Measurements from ENCODE around the gene RNF167. TPM values are rescaled to one million over a fixed set of nuclear protein-coding genes. Genes with fewer than 3 reads are reported as not detected.

The RNF167 gene
- total and polyA plus RNA-seq, 2 of the 13 experiments (the other 11 are each of a cell fraction or from before 2014, with no cell fraction given) = 44.1 to 45.4 TPM

DNA sequence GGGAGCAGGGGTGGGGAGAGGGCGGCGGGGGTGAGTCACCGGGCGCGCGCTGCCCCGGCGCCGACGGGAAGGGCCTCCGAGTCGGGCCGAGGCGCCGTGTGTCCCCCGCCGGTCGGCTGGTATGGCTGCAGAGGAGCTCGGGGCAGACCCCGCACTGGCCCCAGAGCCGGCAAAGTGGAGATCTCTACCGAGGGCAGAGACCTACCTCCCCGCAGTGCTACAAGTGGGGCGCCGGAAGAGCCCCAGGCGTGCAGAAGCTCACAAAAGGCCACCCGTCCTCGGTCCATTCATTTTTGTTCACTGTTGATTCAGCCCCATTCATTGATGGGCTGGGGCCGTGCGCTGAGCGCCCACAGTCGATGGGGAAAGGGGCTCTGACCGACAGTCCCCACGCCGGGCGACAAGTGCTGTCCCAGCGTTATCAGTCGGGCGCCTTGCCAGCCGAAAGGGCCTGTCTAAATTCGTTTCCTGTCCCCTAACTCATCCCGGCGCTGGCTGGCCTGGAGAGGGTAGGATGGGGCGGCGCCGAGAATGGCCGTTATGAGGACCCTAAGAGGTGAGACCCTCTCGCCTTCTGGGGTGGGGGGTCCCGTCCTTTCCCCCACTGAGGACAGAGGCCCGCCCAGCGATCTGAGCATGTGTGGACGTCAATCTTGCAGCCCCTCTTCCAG, 10.1 kb downstream of the RNF167 start (continued):
- TF ChIP-seq SIX4 (CRISPR knock-in tag; IDR thresholded peaks at IDR 0.05) (no peak), ATF1 (CRISPR knock-in tag; IDR thresholded peaks at IDR 0.05) (no peak), SP140L (CRISPR knock-in tag; IDR thresholded peaks at IDR 0.05; ENCODE audit: borderline replicate concordance) (no peak), NR1H2 (CRISPR knock-in tag; IDR thresholded peaks at IDR 0.05; ENCODE audit: borderline replicate concordance, low read depth) (no peak), ZNF768 (CRISPR knock-in tag; IDR thresholded peaks at IDR 0.05) (no peak; the same call in 1 of the 2 replicates), KDM5B (CRISPR knock-in tag; IDR thresholded peaks at IDR 0.05; ENCODE audit: borderline replicate concordance) (peak; percentile 49), SYNCRIP (IDR thresholded peaks at IDR 0.05; ENCODE audit: insufficient read depth, low read depth, low read length) (no peak), GZF1 (CRISPR knock-in tag; IDR thresholded peaks at IDR 0.05) (no peak), ZNF510 (CRISPR knock-in tag; IDR thresholded peaks at IDR 0.05; ENCODE audit: low read depth) (no peak), HNRNPH1 (optimal IDR thresholded peaks at IDR 0.05; ENCODE audit: low read depth, low read length) (no peak), ZNF354B (CRISPR knock-in tag; IDR thresholded peaks at IDR 0.05) (no peak), KLF13 (CRISPR knock-in tag; IDR thresholded peaks at IDR 0.05) (no peak), CREM (IDR thresholded peaks at IDR 0.05) (no peak), CREM (CRISPR knock-in tag; IDR thresholded peaks at IDR 0.05) (no peak), ZNF225 (CRISPR knock-in tag; IDR thresholded peaks at IDR 0.05) (no peak), ZNF883 (CRISPR knock-in tag; IDR thresholded peaks at IDR 0.05; ENCODE audit: not compliant biosample characterization) (peak; percentile 18), HNRNPUL1 (IDR thresholded peaks at IDR 0.05; ENCODE audit: low read depth, low read length) (no peak), SNRNP70 (IDR thresholded peaks at IDR 0.05; ENCODE audit: low read depth, low read length) (no peak), JDP2 (CRISPR knock-in tag; IDR thresholded peaks at IDR 0.05; ENCODE audit: borderline replicate concordance) (no peak), ZNF282 (IDR thresholded peaks at IDR 0.05; ENCODE audit: partially characterized antibody) (no peak), ZNF567 (CRISPR knock-in tag; IDR thresholded peaks at IDR 0.05; ENCODE audit: borderline replicate concordance) (0 out of 2 replicates have a peak, but pooled peaks have one; percentile 32)
- TF ChIP-seq, protein P1, sequence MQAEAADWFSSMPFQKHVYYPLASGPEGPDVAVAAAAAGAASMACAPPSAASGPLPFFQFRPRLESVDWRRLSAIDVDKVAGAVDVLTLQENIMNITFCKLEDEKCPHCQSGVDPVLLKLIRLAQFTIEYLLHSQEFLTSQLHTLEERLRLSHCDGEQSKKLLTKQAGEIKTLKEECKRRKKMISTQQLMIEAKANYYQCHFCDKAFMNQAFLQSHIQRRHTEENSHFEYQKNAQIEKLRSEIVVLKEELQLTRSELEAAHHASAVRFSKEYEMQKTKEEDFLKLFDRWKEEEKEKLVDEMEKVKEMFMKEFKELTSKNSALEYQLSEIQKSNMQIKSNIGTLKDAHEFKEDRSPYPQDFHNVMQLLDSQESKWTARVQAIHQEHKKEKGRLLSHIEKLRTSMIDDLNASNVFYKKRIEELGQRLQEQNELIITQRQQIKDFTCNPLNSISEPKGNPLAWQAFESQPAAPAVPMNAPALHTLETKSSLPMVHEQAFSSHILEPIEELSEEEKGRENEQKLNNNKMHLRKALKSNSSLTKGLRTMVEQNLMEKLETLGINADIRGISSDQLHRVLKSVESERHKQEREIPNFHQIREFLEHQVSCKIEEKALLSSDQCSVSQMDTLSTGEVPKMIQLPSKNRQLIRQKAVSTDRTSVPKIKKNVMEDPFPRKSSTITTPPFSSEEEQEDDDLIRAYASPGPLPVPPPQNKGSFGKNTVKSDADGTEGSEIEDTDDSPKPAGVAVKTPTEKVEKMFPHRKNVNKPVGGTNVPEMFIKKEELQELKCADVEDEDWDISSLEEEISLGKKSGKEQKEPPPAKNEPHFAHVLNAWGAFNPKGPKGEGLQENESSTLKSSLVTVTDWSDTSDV (CRISPR knock-in tag; IDR thresholded peaks at IDR 0.05) = 0 out of 2 replicates have a peak, but pooled peaks have one; percentile 22
- TF ChIP-seq, protein P2, sequence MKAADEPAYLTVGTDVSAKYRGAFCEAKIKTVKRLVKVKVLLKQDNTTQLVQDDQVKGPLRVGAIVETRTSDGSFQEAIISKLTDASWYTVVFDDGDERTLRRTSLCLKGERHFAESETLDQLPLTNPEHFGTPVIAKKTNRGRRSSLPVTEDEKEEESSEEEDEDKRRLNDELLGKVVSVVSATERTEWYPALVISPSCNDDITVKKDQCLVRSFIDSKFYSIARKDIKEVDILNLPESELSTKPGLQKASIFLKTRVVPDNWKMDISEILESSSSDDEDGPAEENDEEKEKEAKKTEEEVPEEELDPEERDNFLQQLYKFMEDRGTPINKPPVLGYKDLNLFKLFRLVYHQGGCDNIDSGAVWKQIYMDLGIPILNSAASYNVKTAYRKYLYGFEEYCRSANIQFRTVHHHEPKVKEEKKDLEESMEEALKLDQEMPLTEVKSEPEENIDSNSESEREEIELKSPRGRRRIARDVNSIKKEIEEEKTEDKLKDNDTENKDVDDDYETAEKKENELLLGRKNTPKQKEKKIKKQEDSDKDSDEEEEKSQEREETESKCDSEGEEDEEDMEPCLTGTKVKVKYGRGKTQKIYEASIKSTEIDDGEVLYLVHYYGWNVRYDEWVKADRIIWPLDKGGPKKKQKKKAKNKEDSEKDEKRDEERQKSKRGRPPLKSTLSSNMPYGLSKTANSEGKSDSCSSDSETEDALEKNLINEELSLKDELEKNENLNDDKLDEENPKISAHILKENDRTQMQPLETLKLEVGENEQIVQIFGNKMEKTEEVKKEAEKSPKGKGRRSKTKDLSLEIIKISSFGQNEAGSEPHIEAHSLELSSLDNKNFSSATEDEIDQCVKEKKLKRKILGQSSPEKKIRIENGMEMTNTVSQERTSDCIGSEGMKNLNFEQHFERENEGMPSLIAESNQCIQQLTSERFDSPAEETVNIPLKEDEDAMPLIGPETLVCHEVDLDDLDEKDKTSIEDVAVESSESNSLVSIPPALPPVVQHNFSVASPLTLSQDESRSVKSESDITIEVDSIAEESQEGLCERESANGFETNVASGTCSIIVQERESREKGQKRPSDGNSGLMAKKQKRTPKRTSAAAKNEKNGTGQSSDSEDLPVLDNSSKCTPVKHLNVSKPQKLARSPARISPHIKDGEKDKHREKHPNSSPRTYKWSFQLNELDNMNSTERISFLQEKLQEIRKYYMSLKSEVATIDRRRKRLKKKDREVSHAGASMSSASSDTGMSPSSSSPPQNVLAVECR (CRISPR knock-in tag; IDR thresholded peaks at IDR 0.05; ENCODE audit: borderline replicate concordance) = peak; percentile 64; the same call in 1 of the 2 replicates

Data from HepG2 (cell line).